Lower leg skin (tissue), 3 donors: ENCODE results near the gene SLC8A1.

ENCODE experiments used
- POLR2A ChIP-seq, 2 donors: fragments of 450-650 bp; IDR thresholded peaks; one replicate each; pipeline ENCODE4 v1.6.1; 2016 to 2017; ENCODE audit warnings: antibody characterized with exemption in 2 of 2, mild to moderate bottlenecking in 1 of 2, moderate library complexity in 1 of 2
- TF ChIP-seq, protein P1 (sequence below), 3 donors: fragments of 450-650 bp; IDR thresholded peaks; one replicate each; pipeline ENCODE4 v1.5.1; 2016; ENCODE audit warnings: antibody characterized with exemption in 3 of 3, mild to moderate bottlenecking in 3 of 3, moderate library complexity in 2 of 3

DNA sequence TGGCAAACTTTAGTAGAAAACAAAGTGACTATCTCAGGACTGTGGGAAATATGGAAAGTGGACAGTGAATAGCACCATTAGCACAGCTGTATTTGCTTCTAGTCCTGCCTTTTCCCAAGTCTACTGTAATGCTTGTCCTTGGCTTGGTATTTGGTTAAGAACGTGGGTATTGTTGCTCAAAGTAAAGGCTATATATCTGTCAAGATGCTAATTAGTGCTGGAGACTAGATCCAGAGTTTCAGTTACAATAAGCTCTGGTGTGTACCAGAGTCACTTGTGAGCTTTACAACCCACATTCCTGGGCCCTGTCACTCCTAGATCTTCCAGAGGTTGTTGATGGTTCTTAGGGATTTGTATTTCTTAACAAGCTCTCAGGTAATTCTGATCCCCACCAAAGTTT, 313.6 kb downstream of the SLC8A1 start:
- no peak for TF ChIP-seq POLR2A (IDR thresholded peaks at IDR 0.05)
- TF ChIP-seq, protein P1, sequence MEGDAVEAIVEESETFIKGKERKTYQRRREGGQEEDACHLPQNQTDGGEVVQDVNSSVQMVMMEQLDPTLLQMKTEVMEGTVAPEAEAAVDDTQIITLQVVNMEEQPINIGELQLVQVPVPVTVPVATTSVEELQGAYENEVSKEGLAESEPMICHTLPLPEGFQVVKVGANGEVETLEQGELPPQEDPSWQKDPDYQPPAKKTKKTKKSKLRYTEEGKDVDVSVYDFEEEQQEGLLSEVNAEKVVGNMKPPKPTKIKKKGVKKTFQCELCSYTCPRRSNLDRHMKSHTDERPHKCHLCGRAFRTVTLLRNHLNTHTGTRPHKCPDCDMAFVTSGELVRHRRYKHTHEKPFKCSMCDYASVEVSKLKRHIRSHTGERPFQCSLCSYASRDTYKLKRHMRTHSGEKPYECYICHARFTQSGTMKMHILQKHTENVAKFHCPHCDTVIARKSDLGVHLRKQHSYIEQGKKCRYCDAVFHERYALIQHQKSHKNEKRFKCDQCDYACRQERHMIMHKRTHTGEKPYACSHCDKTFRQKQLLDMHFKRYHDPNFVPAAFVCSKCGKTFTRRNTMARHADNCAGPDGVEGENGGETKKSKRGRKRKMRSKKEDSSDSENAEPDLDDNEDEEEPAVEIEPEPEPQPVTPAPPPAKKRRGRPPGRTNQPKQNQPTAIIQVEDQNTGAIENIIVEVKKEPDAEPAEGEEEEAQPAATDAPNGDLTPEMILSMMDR (IDR thresholded peaks at IDR 0.05): no peak
